HG02623 (cell line): ENCODE measurements around the gene ARID1B.

Experiments used
- ATAC-seq: cut with Tn5 transposase; IDR thresholded peaks from one replicate; pipeline ENCODE4 v1.9.1; 2021; ENCODE audit warnings: moderate library complexity; ENCODE audit not compliant: unreplicated experiment

The ARID1B gene

GRCh38 chr6:156790711-156791319 lies 13.6 kb downstream of the ARID1B start:
- no peak for ATAC-seq

- peak; percentile 61 for ATAC-seq
Measured at GRCh38 chr6:156791320-156791850, 14.2 kb downstream of the ARID1B start.

DNA sequence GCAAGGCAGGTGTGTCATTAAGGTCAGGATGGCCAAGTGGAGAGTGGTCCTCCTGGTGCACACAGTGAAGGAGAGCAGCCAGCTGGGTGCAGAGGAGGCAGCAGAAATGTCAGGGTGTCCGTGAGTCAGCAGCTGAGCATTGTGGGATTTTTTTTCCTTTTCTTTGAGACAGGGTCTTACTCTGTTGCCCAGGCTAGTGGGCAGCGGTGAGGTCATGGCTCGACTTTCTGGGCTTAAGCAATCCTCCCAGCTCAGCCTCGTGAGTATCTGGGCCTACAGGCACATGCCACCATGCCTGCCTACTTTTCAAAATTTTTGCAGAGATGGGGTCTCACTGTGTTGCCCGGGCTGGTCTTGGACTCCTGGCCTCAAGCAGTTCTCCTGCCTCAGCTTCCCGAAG lies 16.0 kb downstream of the ARID1B start:
- no peak for ATAC-seq

GRCh38 chr6:156794546-156795354 lies 17.6 kb downstream of the ARID1B start:
- ATAC-seq, result no peak

DNA sequence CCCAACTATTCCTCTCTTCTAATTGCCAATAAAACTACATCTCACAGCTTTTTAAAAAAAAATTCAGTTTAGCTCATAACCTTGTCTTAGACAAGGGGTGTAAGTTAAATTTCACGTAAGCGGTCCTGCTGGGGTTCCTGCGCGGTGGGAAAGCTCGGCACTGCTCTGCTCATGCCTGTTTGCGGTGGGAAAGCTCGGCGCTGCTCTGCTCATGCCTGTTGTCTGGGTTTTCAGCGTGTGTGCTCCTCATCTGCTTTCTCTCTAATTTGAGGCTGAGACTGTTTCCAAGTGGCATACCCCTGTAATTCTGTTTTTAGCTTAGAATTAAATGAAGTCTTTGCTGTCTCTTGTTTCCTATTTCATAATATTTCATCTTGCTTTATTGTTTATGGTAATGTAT lies 18.6 kb downstream of the ARID1B start:
- no peak for ATAC-seq

- no peak for ATAC-seq
Measured at GRCh38 chr6:156796627-156797026, 19.4 kb downstream of the ARID1B start.

DNA sequence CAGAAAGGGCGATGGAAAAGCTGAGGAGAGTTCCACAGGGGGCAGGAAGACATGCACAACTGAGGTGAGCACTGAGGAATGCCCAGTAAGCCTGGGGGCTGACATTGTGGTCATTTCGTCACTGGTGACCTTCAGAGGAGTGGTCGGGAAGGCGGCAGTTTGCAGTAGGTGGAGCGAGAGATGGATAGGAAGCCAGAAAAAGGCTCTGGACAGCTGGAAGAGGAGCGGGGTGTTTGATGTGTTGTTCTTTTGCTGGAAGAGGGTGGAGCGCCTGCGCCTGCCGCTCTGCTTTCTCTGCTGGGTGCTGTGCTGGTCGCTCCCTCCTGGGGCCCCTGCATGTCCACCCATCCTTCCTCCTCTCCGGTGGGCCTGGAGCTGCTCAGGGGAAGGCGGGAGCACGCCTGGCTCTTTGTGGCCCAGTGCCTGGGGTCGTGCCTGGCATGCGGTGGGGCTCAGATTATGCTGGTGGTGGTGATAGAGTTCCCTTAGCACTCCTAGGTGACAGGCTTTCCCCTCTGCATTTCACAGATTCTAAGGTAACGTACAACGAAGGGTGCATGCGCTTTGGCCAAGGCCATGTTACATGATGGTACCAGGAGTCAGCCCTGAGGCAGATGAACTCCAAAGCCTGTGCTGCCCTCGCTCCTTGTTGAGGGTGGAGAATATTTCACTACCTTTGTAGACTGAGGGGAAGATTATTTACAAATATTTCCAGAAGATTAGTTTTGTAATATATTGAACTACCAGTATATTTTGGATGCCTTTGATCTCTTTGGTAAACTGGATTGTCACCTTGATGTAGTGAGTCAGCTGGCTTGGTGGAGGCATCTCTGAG lies 20.9 kb downstream of the ARID1B start:
- ATAC-seq, result no peak

GRCh38 chr6:156801712-156802111 lies 24.5 kb downstream of the ARID1B start:
- ATAC-seq, result no peak

- ATAC-seq, result no peak
Measured at GRCh38 chr6:156803353-156803752, 26.2 kb downstream of the ARID1B start.

- ATAC-seq, result no peak
Measured at GRCh38 chr6:156804402-156804801, 27.2 kb downstream of the ARID1B start.

- no peak for ATAC-seq
Measured at GRCh38 chr6:156806155-156806554, 29.0 kb downstream of the ARID1B start.

GRCh38 chr6:156807028-156807427 lies 29.9 kb downstream of the ARID1B start:
- no peak for ATAC-seq

DNA sequence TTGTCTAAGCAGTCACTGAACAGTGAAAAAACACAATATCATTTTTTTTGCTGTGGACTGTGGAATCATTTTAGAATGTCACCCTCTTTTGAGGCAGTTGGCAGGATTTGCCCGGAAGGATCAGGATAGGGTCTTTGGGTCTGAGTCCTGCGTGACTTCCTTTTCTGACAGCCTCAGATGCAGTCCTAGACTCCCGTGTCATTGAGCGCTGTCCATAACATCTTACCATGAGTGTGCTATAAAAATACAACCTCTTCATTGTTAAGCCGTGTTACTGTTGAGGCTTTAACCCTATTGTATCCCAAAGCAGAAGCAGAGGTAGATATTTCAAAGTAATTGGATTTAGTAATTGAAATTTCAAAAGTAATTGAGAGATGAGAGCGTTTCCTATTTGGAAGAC lies 30.6 kb downstream of the ARID1B start:
- ATAC-seq, result no peak

- peak; percentile 34 for ATAC-seq
Measured at GRCh38 chr6:156808287-156808686, 31.1 kb downstream of the ARID1B start.

DNA sequence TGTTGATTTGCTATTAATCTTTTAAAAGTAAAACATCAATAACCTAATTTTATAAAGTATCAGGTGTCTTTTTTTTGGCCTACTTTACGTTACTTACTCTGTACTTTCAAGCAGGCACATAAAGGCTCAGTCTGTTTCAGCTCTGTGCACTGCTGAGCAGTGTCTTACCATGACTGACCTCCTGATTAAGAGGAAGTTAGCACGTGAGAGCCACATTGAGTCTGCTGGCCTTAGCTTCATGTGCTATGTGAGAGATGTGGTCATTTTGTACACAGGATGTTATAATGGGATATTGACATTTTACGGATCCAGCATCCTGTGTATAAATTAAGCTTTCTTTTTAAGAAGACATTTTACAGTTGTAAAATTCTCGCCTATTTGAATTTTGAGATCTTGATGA lies 31.9 kb downstream of the ARID1B start:
- ATAC-seq, result peak; percentile 88

- no peak for ATAC-seq
Measured at GRCh38 chr6:156809446-156810178, 32.4 kb downstream of the ARID1B start.

- no peak for ATAC-seq
Measured at GRCh38 chr6:156814036-156814581, 36.9 kb downstream of the ARID1B start.

GRCh38 chr6:156816505-156816904 lies 39.3 kb downstream of the ARID1B start:
- no peak for ATAC-seq

- ATAC-seq, result no peak
Measured at GRCh38 chr6:156820089-156820798, 43.1 kb downstream of the ARID1B start.

DNA sequence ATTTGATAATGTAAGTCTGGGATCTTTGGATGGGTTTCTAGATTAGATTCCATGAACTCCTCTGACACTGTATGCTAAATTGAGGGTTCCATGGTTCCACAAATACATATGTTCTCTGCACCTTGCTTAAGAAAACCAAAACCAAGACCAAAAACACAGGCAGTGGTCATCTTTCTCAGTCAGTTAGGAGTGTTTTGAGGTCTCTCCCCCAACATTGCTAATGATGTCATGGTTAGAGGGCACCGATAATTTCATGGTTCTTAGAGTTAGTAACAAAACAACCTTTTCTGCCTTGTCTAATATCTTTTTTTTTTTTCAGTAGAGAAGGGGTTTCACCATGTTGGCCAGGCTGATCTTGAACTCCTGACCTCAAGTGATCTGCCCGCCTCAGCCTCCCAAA lies 44.5 kb downstream of the ARID1B start:
- no peak for ATAC-seq
